NCI-H526 treated with DMSO at 0.1 percent for 48 hours (cell line): ENCODE measurements around the gene OSBPL10.
"Not testable (repeated sequence)": the region's sequence is repeated elsewhere in the genome, so short reads cannot be mapped to it uniquely, and the experiment has no call there.

ENCODE experiments used
- DNase-seq: peaks from one replicate; lab custom pipeline; 2025; lab: John Stamatoyannopoulos, UW

OSBPL10 gene

DNA sequence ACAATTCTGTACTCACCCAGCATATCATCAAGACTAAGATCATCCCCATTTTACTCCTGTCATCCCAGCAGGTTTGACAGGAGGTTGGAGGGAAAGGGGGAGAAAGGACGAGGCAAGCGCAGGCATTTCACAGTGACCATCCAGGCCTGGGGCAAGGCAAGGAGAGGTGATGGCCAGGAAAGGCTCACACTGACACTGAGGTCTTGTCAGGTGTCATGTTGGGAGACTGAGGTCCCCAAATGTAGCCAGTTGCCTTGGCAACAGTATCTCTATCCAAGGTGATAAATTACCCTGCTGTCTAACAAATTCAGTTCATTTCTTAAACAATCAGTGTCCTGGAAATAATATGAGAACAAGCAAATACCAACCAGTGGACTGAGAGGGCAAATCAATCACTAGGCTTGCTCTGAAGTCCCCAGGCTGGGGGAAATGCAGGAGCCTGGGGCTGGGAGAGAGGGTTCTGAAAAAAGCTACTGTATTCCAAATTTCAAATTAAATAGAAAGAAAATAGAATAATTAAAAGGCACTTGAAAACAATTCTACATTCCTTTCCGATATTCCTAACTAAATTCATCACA, 172.8 kb downstream of the OSBPL10 start:
- no peak for DNase-seq

GRCh38 chr3:31804251-31805051, 176.6 kb downstream of the OSBPL10 start:
- DNase-seq, result peak; percentile 28

DNA sequence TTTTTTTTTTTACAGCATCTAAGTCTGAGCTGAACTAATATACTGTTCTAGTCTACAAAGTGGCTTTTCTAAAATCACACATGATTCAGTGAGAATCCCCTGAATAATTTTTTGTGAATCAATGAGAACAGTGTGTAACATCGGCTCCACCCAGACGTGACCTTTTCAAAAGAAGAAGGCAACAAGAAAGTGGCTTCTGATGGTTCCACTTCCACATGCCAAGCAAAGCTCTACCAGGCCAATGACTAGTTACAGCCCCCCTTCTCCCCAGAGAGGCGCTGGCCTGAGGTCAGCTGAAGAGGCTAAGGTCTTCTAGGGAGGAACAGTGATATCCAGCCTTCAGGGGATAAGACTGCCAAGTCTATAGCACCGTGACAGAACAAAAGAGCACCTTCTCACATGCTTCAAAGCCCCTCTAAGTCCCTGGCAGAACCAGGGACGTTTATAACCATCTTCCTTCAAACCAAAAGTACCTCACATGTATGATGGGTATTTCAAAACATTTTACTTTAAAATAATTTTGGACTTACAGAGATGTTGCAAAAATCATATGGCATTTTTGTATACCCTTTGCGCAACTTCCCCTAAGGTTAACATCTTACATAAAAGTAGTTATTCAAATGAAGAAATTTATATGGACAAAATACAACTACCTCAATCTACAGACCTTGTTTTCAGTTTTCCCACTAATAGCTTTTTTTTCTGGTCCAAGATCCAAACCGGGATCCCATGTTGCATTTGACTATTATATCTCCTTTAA, 177.9 kb downstream of the OSBPL10 start:
- no peak for DNase-seq

DNA sequence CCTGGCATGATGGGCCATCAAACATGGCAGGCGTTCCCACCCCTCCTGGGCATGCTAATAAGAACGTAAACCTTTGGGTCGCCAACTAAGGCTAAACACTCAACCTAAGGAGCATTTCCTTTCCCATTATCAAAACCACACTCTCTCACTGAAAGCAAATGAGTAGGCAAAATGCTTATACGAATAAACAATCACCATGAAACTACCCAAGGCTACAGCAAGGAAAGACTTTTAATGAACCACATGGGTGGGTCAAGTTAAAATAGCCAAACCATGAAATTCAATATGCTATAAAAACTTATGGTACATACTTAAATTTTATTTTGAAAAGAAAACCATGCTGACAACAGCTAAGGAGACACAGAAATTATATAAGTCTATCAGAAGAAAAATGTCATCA, 180.6 kb downstream of the OSBPL10 start:
- DNase-seq, result no peak

GRCh38 chr3:31798840-31799239, 182.2 kb downstream of the OSBPL10 start:
- DNase-seq, result no peak

GRCh38 chr3:31793821-31794220, 187.2 kb downstream of the OSBPL10 start:
- DNase-seq, result no peak

DNA sequence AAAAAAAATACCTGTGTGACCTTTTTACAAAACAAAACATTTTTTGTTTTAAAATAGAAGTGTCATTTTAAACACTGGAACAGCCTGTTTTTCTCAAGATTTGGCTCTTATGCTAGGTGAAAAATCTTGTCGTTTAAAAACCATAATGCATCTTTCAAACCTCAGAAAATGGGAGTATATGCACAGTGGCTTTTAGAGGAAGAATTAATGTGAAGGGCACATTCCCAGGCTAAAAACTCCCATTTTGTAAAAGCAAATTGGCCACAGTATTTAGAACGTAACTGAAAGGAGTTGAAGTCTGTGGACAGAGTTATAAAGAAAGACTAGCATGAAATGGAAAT, 190.0 kb downstream of the OSBPL10 start:
- no peak for DNase-seq

DNA sequence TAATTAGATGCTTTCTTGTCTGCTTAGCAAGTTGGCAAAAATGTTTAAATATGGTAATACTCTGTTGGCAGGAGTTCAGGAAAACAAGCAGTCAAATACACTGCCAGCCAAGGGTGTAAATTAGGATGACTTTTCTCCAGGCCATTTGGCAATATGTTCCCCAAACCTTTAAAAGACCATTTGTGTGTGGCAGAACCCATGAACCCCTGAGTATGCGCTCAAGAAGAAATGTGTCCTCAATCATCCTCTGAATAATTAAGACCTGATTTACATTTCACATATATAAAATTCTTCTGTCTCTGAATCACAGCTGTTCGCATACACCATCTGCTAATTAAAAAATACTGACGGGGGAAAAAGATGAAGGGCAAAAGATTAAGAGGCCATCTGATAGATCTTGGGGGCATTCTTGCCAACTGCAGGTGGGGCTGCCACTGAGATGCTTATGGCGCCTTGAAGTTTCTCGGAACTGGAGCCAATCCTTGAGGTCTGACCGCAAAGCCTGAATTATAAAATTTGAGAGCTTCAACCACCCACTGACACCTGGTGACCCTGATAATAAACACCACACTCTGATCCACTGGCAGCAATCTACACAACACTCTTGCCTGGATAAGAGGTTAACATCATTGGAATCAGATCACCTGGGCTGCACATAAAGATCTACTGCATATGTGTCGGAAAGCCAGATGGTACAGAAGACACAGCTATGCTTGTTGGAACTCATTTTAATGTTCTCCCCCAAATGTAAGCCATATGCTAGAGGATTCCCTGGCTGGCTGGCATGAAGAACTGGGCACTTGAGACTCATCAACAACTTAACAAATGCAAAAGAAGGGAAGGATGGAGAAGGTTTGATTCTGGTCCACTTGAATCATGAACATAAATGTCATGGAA, 190.6 kb downstream of the OSBPL10 start:
- no peak for DNase-seq

- DNase-seq, result no peak
Observed at GRCh38 chr3:31789429-31789828, 191.6 kb downstream of the OSBPL10 start.

GRCh38 chr3:31785734-31786133, 195.3 kb downstream of the OSBPL10 start:
- DNase-seq, result no peak

- no peak for DNase-seq
Observed at GRCh38 chr3:31785286-31785685, 195.8 kb downstream of the OSBPL10 start.

GRCh38 chr3:31783851-31784250, 197.2 kb downstream of the OSBPL10 start:
- not testable (repeated sequence) for DNase-seq

DNA sequence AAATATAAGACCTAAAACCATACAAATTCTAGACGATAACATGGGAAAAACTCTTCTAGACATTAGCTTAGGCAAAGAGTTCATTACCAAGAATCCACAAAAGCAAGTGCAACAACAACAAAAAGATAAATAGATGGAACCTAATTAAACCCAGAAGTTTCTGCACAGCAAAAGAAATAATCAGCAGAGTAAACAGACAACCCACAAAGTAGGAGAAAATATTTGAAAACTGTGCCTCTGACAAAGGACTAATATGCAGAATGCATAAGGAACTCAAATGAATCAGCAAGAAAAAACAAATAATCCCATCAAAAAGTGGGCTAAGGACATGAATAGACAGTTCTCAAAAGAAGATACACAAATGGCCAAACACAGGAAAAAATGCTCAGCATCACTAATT, 198.8 kb downstream of the OSBPL10 start:
- DNase-seq, result not testable (repeated sequence)

GRCh38 chr3:31779514-31779913, 201.5 kb downstream of the OSBPL10 start:
- no peak for DNase-seq

DNA sequence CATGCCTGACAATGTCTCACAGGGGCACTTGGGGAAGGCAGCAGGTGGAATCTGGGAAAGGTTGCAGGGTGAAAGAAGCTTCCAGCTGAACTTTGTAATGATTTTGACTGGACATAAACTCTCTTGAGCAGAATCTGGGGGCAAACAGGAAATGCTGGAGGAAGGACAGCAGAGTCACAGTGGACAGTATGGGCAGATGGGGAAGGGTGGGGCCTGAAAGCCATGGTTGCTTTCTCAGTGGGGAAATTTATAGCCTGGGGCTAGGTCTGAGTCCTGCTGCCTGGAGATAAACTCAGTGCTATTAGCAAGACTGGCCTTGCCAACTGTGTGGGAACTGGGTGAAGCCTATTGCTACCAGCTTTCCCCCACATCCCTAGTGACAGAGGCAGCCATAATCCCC, 203.2 kb downstream of the OSBPL10 start:
- no peak for DNase-seq

DNA sequence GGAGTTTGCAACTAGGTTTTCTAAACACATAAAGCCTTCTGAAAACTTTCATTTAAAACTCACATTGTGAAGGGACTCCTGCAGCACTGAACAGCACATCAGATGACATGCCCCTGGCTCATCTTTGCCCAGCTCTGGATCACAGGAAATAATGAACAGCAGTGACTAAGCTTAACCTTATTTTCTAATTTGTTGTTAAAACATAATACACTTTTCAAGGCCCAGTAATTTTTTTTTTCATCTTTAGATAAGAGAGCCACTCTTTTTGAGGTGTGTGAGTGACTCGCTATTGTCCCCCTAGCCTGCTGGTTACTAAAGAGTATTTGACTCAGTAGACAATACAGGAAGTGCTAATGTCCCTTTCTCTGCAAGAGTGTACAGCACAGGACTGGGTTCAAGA, 204.0 kb downstream of the OSBPL10 start:
- DNase-seq, result no peak

- DNase-seq, result no peak
Observed at GRCh38 chr3:31776016-31776415, 205.0 kb downstream of the OSBPL10 start.

GRCh38 chr3:31775383-31775782, 205.7 kb downstream of the OSBPL10 start:
- no peak for DNase-seq

DNA sequence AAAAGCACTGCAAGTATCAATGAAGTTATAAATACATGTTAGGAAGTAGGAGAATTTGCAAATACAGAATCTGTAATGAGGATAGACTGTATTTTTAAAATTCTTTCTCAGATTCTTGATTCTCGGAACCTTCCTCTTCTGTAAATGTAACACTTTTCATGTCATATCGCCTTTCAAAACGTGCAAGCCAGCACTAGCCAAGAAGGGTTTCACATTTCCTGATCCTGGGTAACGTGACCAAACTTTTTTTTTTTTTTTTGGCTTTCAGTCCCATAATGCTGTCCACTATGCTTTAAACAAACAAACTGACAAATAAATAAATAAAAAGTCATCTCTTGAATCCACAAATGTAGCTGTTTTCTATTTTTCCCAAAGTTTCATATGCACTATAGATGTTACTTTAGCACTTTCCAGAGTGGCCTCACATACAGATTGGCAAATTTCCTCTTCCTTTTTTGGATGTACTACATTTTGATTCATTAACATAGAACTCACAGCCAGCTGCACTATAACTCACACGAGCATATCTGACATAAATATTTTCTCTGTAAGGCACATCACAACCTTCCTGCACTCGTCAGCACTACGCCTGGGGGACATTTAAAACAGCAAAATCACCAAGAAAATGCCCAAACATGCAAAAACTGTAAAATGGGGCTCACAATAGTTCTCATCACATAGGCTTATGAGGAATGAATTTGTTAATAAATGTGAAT, 208.1 kb downstream of the OSBPL10 start:
- no peak for DNase-seq

DNA sequence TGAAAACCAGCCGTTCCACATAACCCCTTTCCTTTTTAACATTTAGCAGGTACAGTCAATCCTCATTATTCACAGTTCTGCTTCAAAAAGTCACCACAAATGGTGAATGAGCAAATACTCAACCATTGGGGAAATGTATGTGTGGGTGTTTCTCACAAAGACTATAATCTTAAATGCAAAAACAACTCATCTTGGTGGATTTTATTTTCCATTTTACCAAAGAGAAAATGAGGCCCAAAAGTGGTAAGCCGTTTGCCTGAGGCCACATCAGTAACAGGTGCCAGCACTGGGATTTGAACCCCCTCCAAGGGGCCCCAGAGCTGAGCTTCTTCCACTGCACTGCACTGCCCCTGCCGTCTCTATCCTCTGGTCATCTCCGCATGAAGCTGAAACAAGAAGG, 208.8 kb downstream of the OSBPL10 start:
- no peak for DNase-seq

GRCh38 chr3:31770822-31771326, 210.2 kb downstream of the OSBPL10 start:
- no peak for DNase-seq
